Stimulated activated CD4-positive, alpha-beta T cell treated with anti-CD3 and anti-CD28 coated beads, Interleukin-1b, Interleukin-23, amount 100 ng/mL, for 48 hours (primary cell): ENCODE results near the gene GPR15LG.
"Not testable (repeated sequence)": the region's sequence is repeated elsewhere in the genome, so short reads cannot be mapped to it uniquely, and the experiment has no call there.

Experiments used
- DNase-seq: peaks from one replicate; pipeline ENCODE4 v3.0.0-alpha.2; 2020

GPR15LG gene

GRCh38 chr10:84173501-84173929 lies at the start of gene GPR15LG:
TSS of gene GPR15LG (plus strand) at chr10:84173801. CDS start at chr10:84173852, 51 bp downstream.
- no peak for DNase-seq

GRCh38 chr10:84125910-84126784 lies 47.5 kb upstream of the GPR15LG start:
- peak; percentile 19 for DNase-seq

GRCh38 chr10:84126785-84127167 lies 46.8 kb upstream of the GPR15LG start:
- no peak for DNase-seq

GRCh38 chr10:84135836-84136235 lies 37.8 kb upstream of the GPR15LG start:
- DNase-seq: no peak

- no peak for DNase-seq
Measured at GRCh38 chr10:84137811-84138210, 35.8 kb upstream of the GPR15LG start.

GRCh38 chr10:84138478-84139125 lies 35.0 kb upstream of the GPR15LG start:
- peak; percentile 77 for DNase-seq

GRCh38 chr10:84139126-84140035 lies 34.2 kb upstream of the GPR15LG start, which contains the start of gene GHITM:
TSS of gene GHITM (plus strand) at chr10:84139509. CDS start at chr10:84141501, 1,992 bp downstream.
- peak; percentile 99 for DNase-seq

- DNase-seq: no peak
Measured at GRCh38 chr10:84140036-84140379, 33.6 kb upstream of the GPR15LG start.

- no peak for DNase-seq
Measured at GRCh38 chr10:84147347-84147746, 26.3 kb upstream of the GPR15LG start.

GRCh38 chr10:84148006-84148597 lies 25.5 kb upstream of the GPR15LG start:
- not testable (repeated sequence) for DNase-seq

GRCh38 chr10:84149854-84150253 lies 23.7 kb upstream of the GPR15LG start:
- no peak for DNase-seq

GRCh38 chr10:84152769-84153168 lies 20.8 kb upstream of the GPR15LG start:
- DNase-seq: no peak

- no peak for DNase-seq
Measured at GRCh38 chr10:84155521-84155920, 18.1 kb upstream of the GPR15LG start.

GRCh38 chr10:84156009-84156408 lies 17.6 kb upstream of the GPR15LG start:
- no peak for DNase-seq

- peak; percentile 62 for DNase-seq
Measured at GRCh38 chr10:84156768-84157167, 16.8 kb upstream of the GPR15LG start.

- no peak for DNase-seq
Measured at GRCh38 chr10:84158061-84158460, 15.5 kb upstream of the GPR15LG start.

- DNase-seq: no peak
Measured at GRCh38 chr10:84158550-84158949, 15.1 kb upstream of the GPR15LG start.

GRCh38 chr10:84159076-84159685 lies 14.4 kb upstream of the GPR15LG start:
- no peak for DNase-seq

GRCh38 chr10:84160663-84161362 lies 12.8 kb upstream of the GPR15LG start:
- no peak for DNase-seq

GRCh38 chr10:84163996-84164395 lies 9.6 kb upstream of the GPR15LG start:
- DNase-seq: no peak

- no peak for DNase-seq
Measured at GRCh38 chr10:84164442-84164841, 9.2 kb upstream of the GPR15LG start.
